Mesodermal cell (in vitro differentiated cells): Measurements from ENCODE around the gene TMCO4.
A peak's percentile ranks its signal among the peaks of the same experiment; 100 is the strongest.

ENCODE experiments used
- H3K27ac ChIP-seq: 2 replicates; pipeline ENCODE4 v1.7.0; 2013; ENCODE audit warnings: mild to moderate bottlenecking, low read depth, low read length, moderate library complexity; ENCODE audit not compliant: severe bottlenecking
- H3K36me3 ChIP-seq: 2 replicates; pipeline ENCODE4 v1.7.1; 2013; ENCODE audit warnings: mild to moderate bottlenecking, low read length, moderate library complexity; ENCODE audit not compliant: control insufficient read depth, insufficient read depth
- H3K4me1 ChIP-seq: one replicate; pipeline ENCODE4 v1.7.1; 2013; ENCODE audit warnings: mild to moderate bottlenecking, low read length; ENCODE audit not compliant: insufficient read depth, control insufficient read depth, poor library complexity, severe bottlenecking
- H3K4me3 ChIP-seq: 2 replicates; pipeline ENCODE4 v1.7.0; 2013; ENCODE audit warnings: low read length, control low read depth, mild to moderate bottlenecking; ENCODE audit not compliant: insufficient read depth, poor library complexity, severe bottlenecking; ENCODE audit errors: extremely low read depth
- H3K9me3 ChIP-seq: 2 replicates; pipeline ENCODE4 v1.7.1; 2013; ENCODE audit warnings: mild to moderate bottlenecking, low read length, moderate library complexity; ENCODE audit not compliant: control insufficient read depth
- WGBS, 2 experiments: methylation state at CpG; one replicate each; pipeline ENCODE4 v1.1.5; 2013; ENCODE audit warnings: missing lambda C conversion rate in 2 of 2; ENCODE audit not compliant: insufficient coverage in 2 of 2; 5-methylcytosine and 5-hydroxymethylcytosine counted together

The TMCO4 gene

DNA sequence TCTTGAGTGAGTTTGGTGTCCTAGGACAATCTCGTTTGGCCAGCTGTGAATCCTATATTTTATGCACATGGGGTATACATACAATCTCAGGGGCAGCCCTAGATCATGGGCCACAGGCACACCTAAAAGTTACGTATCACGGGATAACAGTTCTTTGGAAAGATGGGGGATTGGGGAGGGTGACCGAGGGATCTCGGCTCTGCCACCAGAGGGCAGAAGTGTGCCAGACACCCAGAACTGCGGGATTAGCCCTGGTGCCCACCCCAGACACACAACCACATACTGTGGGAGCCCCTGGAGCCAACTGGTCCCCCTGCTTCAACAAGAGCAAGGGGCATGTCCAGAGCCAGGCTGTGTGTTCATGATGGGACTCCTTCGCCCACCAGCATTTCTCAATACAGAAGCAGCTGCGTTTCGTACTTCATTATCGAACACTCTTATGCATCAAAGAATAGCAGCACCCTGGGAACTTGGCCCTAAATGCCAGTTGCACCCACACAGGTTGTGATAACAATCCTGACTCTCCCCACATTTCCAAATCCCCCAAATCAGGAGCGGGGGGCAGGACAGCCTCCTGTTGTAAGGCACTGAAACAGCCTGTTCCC is 37.4 kb downstream of the TMCO4 start:
- Histone ChIP-seq H3K4me1 (peaks cover 39% of the 10 kb centered on the region), H3K36me3 (no peaks in the 10 kb centered on the region), H3K4me3 (no peak overlapping the region), H3K27ac (no peak overlapping the region), H3K9me3 (no peaks in the 10 kb centered on the region)
- WGBS, 2 experiments: 49 to 57% methylated on average over 4 to 10 of the region's 11 CpGs

- Histone ChIP-seq H3K4me3 (no peak overlapping the region), H3K27ac (no peak overlapping the region), H3K9me3 (no peaks in the 10 kb centered on the region), H3K4me1 (peaks cover 20% of the 10 kb centered on the region), H3K36me3 (no peaks in the 10 kb centered on the region)
- no CpG with 5 or more reads among the region's 1 CpG for WGBS, 2 experiments
Observed at GRCh38 chr1:19759740-19760089, 40.0 kb downstream of the TMCO4 start.

GRCh38 chr1:19758227-19758830 is 41.4 kb downstream of the TMCO4 start:
- Histone ChIP-seq H3K4me3 (no peak overlapping the region), H3K36me3 (no peaks in the 10 kb centered on the region), H3K4me1 (peaks cover 12% of the 10 kb centered on the region), H3K27ac (no peak overlapping the region), H3K9me3 (no peaks in the 10 kb centered on the region)
- 84 to 88% methylated on average over 4 to 5 of the region's 7 CpGs for whole genome bisulfite sequencing, 2 experiments

GRCh38 chr1:19757641-19758040 is 42.1 kb downstream of the TMCO4 start:
- Histone ChIP-seq H3K9me3 (no peaks in the 10 kb centered on the region), H3K4me1 (peaks cover 12% of the 10 kb centered on the region), H3K36me3 (no peaks in the 10 kb centered on the region), H3K27ac (no peak overlapping the region), H3K4me3 (no peak overlapping the region)
- 91 to 92% methylated on average over 3 to 4 of the region's 4 CpGs for WGBS, 2 experiments

DNA sequence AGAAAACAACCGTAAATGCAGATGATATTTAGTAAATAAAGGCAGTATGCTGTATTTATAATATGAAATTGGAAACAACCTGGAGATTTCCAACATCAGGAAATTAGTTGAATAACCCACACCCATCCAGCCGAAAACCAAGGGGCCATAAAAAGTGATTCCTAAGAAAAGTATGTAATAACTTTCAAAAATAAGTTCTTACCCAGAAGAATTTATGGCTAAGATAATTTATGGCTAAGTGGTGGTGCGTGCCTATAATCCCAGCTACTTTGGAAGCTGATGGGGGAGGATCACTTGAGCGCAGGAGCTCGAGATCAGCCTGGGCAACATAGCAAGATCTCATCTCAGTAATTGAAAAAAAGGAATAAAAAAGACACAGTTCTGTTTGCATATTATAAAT is 43.2 kb downstream of the TMCO4 start:
- H3K27ac ChIP-seq: no peak overlapping the region
- H3K36me3 ChIP-seq: no peaks in the 10 kb centered on the region
- 100% methylated on average over 2 of the region's 5 CpGs; no CpG with 5 or more reads in 1 of the 2 experiments for WGBS, 2 experiments
- no peak overlapping the region for H3K4me3 ChIP-seq
- no peaks in the 10 kb centered on the region for H3K9me3 ChIP-seq
- H3K4me1 ChIP-seq: peaks cover 6% of the 10 kb centered on the region

- 80 to 94% methylated on average over 7 to 10 of the region's 10 CpGs for WGBS, 2 experiments
- no peaks in the 10 kb centered on the region for H3K36me3 ChIP-seq
- H3K4me3 ChIP-seq: no peak overlapping the region
- H3K9me3 ChIP-seq: no peaks in the 10 kb centered on the region
- no peak overlapping the region for H3K27ac ChIP-seq
- peaks cover 5% of the 10 kb centered on the region for H3K4me1 ChIP-seq
Observed at GRCh38 chr1:19754482-19754881, 45.2 kb downstream of the TMCO4 start.

DNA sequence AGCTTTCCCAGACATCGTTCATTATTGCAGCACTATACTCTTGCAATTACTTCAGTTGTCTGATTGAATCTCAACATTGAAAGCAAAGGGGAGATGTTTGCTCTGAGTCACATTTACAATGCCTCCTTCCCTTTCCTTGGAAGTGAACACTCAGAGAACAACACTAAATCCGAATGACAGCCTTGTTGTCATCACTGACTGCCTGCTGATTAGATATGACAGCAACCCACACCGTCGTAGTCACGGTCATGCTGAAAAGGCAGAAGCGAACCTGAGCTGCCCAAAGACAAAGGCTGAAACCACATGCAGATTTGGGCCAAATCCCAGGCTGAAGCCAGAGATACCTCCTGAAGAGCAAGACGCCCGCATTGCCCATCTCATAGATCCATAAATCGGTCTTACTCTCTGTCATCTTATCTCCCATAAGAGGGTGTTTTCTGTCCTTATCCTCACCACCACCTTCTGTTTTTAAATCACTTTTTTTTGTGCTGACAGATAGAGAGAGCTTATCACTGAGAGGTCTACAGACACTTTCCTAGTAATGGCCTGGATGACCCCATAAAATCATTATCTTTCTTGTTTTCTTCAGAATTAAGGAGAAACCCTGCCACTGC is 47.5 kb downstream of the TMCO4 start:
- no peaks in the 10 kb centered on the region for H3K4me1 ChIP-seq
- 75 to 88% methylated on average over 8 of the region's 9 CpGs for WGBS, 2 experiments
- no peaks in the 10 kb centered on the region for H3K36me3 ChIP-seq
- no peaks in the 10 kb centered on the region for H3K9me3 ChIP-seq
- no peak overlapping the region for H3K4me3 ChIP-seq
- H3K27ac ChIP-seq: peak overlapping the region; percentile 8

GRCh38 chr1:19750882-19751276 is 48.8 kb downstream of the TMCO4 start:
- H3K4me1 ChIP-seq: no peaks in the 10 kb centered on the region

DNA sequence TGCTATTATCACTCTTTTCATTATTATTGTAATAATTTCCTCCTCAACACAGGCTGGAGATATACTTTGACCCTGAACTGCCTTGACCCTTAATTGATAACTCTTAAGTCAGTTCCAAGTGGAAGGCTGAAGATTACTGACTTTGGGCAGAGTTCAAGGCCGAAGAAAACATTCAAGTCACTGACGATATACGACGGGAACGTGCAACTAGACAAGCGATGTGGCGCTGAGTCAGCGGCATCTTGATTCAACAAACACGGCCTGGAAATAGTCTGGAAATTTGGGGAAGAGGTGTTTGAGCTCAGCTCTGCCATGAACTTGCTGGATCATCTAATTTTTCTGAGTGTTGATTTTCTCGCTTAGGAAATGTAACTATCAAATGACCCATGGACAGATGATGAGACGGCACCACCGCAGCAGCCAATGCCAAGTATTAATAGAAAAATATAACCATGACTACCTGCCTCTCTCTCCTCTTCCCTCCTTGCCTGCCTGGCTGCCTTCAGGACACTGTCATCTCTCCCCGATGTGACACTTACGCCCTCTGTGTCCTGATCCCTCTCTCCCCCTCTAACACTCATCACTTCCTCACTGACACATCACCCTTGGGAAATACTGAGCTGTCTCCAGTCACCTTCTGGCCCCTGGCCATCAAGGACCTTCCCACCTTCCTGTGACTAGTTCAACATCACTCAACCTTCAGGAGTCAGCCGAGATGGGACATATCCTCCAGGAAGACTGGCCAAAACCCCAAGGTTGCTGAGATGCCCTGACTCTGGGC is 49.4 kb downstream of the TMCO4 start:
- 91 to 92% methylated on average over 13 to 15 of the region's 15 CpGs for WGBS, 2 experiments
- no peak overlapping the region for H3K27ac ChIP-seq
- H3K4me3 ChIP-seq: no peak overlapping the region
- H3K9me3 ChIP-seq: no peaks in the 10 kb centered on the region
- H3K4me1 ChIP-seq: no peaks in the 10 kb centered on the region
- H3K36me3 ChIP-seq: no peaks in the 10 kb centered on the region

More at GRCh38 chr1:19750882-19751276, 48.8 kb downstream of the TMCO4 start:
- H3K4me3 ChIP-seq: no peak overlapping the region
- WGBS, 2 experiments: 100% methylated on average over 1 to 2 of the region's 3 CpGs
- no peaks in the 10 kb centered on the region for H3K36me3 ChIP-seq
- H3K27ac ChIP-seq: no peak overlapping the region
- no peaks in the 10 kb centered on the region for H3K9me3 ChIP-seq

DNA sequence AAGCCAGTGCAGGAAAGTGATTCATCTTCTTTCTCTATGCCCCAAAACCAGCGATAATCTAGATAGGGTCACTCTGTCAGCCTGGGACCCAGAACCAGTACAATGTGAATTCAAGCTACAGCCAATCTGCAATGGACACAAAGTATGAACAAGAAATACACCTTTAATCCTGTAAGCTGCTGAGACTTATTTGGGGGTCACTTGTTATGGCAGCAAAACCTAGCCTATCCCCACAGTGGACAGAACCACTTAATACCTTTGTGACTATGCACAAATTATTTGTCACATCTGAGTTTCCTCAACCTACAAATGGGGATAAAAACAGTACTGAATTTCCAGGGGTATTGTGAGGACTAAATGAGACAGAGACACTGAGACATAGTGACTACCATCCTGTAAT is 50.0 kb downstream of the TMCO4 start:
- WGBS, 2 experiments: 100% methylated on average over 1 of the region's 1 CpG
- Histone ChIP-seq H3K4me1 (no peaks in the 10 kb centered on the region), H3K36me3 (no peaks in the 10 kb centered on the region), H3K4me3 (no peak overlapping the region), H3K27ac (no peak overlapping the region), H3K9me3 (no peaks in the 10 kb centered on the region)
